Measurements from ENCODE around the gene CTXN2.

The CTXN2 gene

DNA sequence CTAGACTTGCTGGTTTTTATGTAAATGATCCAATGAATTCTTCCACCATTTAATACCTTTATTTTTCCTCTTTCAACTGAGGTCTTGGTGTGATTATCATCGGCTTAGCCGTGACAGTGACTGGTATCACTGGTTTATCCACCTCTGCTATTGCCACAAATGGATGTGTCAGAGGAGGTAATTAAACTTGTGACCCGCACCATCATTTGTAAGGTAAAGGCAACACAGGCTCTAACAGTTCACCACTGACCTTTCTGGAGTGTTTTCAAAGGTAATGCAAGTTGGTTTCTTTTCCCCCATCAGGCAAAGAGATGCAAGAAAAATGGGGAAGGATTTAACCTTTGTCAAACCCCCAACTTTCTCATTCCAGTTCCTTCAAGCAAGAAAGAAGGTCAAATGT lies 34.3 kb downstream of the CTXN2 start:
- no peak for DNase-seq

DNA sequence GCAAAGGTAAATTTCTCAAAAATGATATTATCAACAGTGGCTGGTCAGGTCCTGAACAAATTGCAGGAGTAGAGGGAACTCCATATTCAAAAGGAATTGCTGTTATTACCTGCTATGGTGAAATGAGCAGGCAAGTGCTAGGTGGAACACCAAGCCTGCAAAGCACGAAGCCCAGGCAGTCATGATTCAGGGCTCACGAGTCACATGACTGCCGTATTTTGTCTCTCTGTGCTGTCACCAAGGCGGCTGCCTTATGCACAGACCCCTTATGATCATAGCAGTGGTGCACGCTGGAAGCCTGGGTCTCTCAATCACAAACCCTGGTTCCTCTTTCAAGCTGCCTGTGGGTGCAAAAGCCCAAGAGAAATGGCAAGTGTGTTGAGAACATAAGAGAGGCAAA lies 39.0 kb downstream of the CTXN2 start:
- DNase-seq = no peak

DNA sequence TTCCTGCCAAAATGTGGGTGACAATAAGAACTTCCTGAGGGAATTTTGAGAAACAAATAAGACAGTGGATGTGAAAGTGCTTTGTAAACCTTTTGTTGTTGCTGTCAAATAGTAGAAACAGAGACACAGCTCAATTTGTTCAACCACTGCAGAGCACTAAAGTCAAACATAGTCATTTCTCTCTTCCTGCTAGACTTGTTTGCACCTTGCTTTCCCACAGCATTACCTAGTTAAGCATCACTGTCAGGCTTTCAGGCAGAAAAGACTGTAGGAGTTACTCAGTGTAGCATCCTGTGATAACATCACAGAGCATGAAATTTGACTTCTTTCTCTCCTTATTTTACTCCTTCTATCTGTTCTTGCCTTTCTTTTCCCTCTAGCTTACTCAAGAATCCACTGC lies 41.8 kb downstream of the CTXN2 start:
- DNase-seq = no peak

DNA sequence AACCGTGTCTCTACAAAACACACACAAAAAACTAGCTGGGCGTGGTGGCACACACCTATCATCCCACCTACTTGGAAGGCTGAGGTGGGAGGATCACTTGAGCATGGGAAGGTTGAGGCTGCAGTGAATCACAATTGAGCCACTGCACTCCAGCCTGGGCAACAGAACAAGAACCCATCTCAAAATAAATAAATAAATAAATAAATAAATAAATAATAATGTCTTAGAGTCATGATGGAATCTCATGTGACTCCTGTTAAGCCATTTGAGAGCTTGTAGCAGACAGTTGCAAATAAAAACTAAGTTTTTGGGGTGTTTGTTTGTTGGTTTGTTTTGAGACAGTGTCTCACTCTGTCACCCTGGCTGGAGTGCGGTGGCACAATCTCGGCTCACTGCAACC lies 47.9 kb downstream of the CTXN2 start:
- DNase-seq = no peak

GRCh38 chr15:48242015-48242414 lies 50.5 kb downstream of the CTXN2 start:
- DNase-seq = no peak

- DNase-seq = no peak
Observed at GRCh38 chr15:48242535-48242934, 51.1 kb downstream of the CTXN2 start.

DNA sequence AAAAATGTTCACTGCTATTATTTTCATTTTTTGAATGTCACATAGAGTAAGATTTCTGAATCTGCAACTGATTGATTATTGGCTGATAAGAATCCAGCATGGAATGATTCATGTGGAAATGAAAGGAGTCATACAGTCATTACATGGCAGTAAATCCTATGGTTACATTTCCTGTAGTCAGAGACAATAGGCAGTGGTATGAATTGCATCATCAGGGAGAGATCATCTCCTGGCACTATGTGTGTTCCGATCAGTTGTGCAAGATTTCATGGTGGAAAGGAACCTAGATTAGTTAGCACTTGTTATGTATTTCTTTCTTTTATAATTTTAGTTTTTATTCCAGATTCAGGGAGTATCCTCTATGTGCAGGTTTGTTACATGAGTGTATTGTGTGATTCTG lies 53.5 kb downstream of the CTXN2 start:
- DNase-seq = no peak

- DNase-seq = no peak
Observed at GRCh38 chr15:48248414-48248813, 56.9 kb downstream of the CTXN2 start.

- DNase-seq = peak; percentile 32
Observed at GRCh38 chr15:48250640-48251076, 59.2 kb downstream of the CTXN2 start.

GRCh38 chr15:48253172-48253571 lies 61.7 kb downstream of the CTXN2 start:
- no peak for DNase-seq
